ENCODE measurements around the gene SLC37A1. TPM values are rescaled to one million over a fixed set of nuclear protein-coding genes. Genes with fewer than 3 reads are reported as not detected.

Gene SLC37A1
- total RNA-seq, 1 experiment from 2014 or later: 37.7 TPM

DNA sequence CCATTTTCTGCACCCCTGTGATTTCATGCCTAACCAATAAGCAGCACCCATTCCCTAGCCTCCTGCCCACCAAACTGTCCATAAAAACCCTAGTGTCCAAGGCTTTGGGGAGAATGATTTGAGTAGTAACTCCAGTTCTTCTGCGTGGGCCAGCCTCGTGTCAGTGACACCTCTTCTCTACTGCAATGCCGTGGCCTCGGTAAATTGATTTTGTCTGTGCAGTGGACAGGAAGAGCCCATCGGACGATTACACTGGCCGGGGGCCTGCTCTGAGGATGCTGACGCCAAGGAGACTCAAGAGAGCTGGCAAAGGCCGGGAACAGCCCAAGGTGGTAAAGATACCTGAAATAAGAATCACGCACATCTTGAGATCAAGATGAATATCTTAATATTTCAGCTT, 47.0 kb upstream of the SLC37A1 start:
- Histone ChIP-seq H3K4me1 (ENCODE audit: insufficient read depth, low read length) (peaks cover 11% of the 10 kb centered on the region; the same call in 1 of the 2 replicates), H3K79me1 (ENCODE audit: insufficient read depth, low read depth, low read length, poor library complexity, severe bottlenecking) (no peaks in the 10 kb centered on the region), H4K5ac (ENCODE audit: insufficient read length, low read depth, low read length) (no peak overlapping the region), H3K9ac (ENCODE audit: extremely low read depth, insufficient read length, low read length) (no peak overlapping the region), H4K20me1 (ENCODE audit: control insufficient read depth, insufficient read depth, insufficient read length) (no peaks in the 10 kb centered on the region), H4K8ac (replicated peaks; ENCODE audit: insufficient read length, low read depth, low read length) (no peak overlapping the region), H2BK5ac (ENCODE audit: insufficient read length, low read length) (no peak overlapping the region), H3K27ac (ENCODE audit: insufficient read length, low read depth, low read length) (no peak overlapping the region), H3K4me2 (ENCODE audit: insufficient read depth, insufficient read length, low read length) (no peak overlapping the region), H3T11ph (ENCODE audit: low read length) (no peak overlapping the region), H3K23ac (ENCODE audit: insufficient read length, low read depth, low read length) (no peak overlapping the region), H2AFZ (ENCODE audit: low read length) (no peak overlapping the region), H2BK12ac (ENCODE audit: insufficient read length, low read depth, low read length) (no peak overlapping the region), H3K18ac (ENCODE audit: insufficient read length, low read depth, low read length) (no peak overlapping the region), H3K9me3 (ENCODE audit: control insufficient read depth, low read depth, low read length) (no peaks in the 10 kb centered on the region), H2BK15ac (ENCODE audit: low read depth, low read length) (no peak overlapping the region), H3K23me2 (ENCODE audit: insufficient read length, low read depth, low read length, poor library complexity, severe bottlenecking) (no peaks in the 10 kb centered on the region), H3K27me3 (ENCODE audit: insufficient read depth, low read length) (no peaks in the 10 kb centered on the region), H2BK20ac (ENCODE audit: low read depth, low read length, poor library complexity, severe bottlenecking) (no peak overlapping the region), H3K79me2 (ENCODE audit: insufficient read depth, low read length) (no peaks in the 10 kb centered on the region), H3K56ac (ENCODE audit: insufficient read length, low read depth, low read length) (no peak overlapping the region), H4K91ac (ENCODE audit: insufficient read length, low read depth, low read length) (no peak overlapping the region), H3K14ac (ENCODE audit: insufficient read depth, low read length) (no peak overlapping the region), H2AK5ac (ENCODE audit: insufficient read length, low read length) (no peak overlapping the region), H3K4ac (ENCODE audit: low read depth, low read length) (no peak overlapping the region), H2BK120ac (ENCODE audit: low read depth, low read length, poor library complexity, severe bottlenecking) (no peak overlapping the region)
- Mint-ChIP-seq H3K4me1 (peaks cover 46 to 50% of the 10 kb centered on the region in 2 experiments), H3K4me3 (no peak overlapping the region), H3K36me3 (ENCODE audit: insufficient read depth in 1 of 3, low read depth in 3 of 3) (no peaks in the 10 kb centered on the region; a peak in 1 of 7 replicates), H3K9me3 (no peaks in the 10 kb centered on the region), H3K27ac (no peak overlapping the region), H3K27me3 (ENCODE audit: low read depth) (peaks cover 2% of the 10 kb centered on the region; the same call in 1 of the 2 replicates)
- DNase-seq: no peak
- WGBS (ENCODE audit: extremely low coverage, insufficient read length, low lambda C conversion rate): no CpG with 5 or more reads among the region's 10 CpGs
- TF ChIP-seq, protein P1, sequence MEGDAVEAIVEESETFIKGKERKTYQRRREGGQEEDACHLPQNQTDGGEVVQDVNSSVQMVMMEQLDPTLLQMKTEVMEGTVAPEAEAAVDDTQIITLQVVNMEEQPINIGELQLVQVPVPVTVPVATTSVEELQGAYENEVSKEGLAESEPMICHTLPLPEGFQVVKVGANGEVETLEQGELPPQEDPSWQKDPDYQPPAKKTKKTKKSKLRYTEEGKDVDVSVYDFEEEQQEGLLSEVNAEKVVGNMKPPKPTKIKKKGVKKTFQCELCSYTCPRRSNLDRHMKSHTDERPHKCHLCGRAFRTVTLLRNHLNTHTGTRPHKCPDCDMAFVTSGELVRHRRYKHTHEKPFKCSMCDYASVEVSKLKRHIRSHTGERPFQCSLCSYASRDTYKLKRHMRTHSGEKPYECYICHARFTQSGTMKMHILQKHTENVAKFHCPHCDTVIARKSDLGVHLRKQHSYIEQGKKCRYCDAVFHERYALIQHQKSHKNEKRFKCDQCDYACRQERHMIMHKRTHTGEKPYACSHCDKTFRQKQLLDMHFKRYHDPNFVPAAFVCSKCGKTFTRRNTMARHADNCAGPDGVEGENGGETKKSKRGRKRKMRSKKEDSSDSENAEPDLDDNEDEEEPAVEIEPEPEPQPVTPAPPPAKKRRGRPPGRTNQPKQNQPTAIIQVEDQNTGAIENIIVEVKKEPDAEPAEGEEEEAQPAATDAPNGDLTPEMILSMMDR (conservative IDR thresholded peaks at IDR 0.05): no peak
